Neural progenitor cell (in vitro differentiated cells): ENCODE results near the gene PAX5. TPM values are rescaled to one million over a fixed set of nuclear protein-coding genes. Genes with fewer than 3 reads are reported as not detected.
"Not testable (repeated sequence)": the region's sequence is repeated elsewhere in the genome, so short reads cannot be mapped to it uniquely, and the experiment has no call there.

Source experiments
- DNase-seq: peaks from one replicate; pipeline ENCODE4 v3.0.0-alpha.2; 2016; ENCODE audit warnings: low spot score
- H2AFZ ChIP-seq: fragments of 200-600 bp; sonication (generic); replicated peaks from 2 replicates; pipeline ENCODE4 v1.6.1; 2016; ENCODE audit warnings: antibody characterized with exemption
- H3F3A ChIP-seq: fragments of 200-600 bp; sonication (generic); 2 replicates; pipeline ENCODE4 v1.6.1; 2016; ENCODE audit warnings: antibody characterized with exemption, low read depth
- H3K27ac ChIP-seq: fragments of 200-600 bp; sonication (generic); 2 replicates; pipeline ENCODE4 v1.5.1; 2016; ENCODE audit warnings: mild to moderate bottlenecking
- H3K27me3 ChIP-seq: fragments of 200-600 bp; sonication (generic); 2 replicates; pipeline ENCODE4 v1.6.1; 2016; ENCODE audit warnings: mild to moderate bottlenecking, moderate library complexity
- H3K36me3 ChIP-seq: fragments of 200-600 bp; sonication (generic); 2 replicates; pipeline ENCODE4 v1.5.1; 2016
- H3K4me1 ChIP-seq: fragments of 200-600 bp; sonication (generic); 2 replicates; pipeline ENCODE4 v1.6.1; 2016; ENCODE audit warnings: mixed run types
- H3K4me2 ChIP-seq: fragments of 200-600 bp; sonication (generic); 2 replicates; pipeline ENCODE4 v1.6.1; 2016
- H3K4me3 ChIP-seq: fragments of 200-600 bp; sonication (generic); 2 replicates; pipeline ENCODE4 v1.5.1; 2016
- H3K79me2 ChIP-seq: fragments of 200-600 bp; sonication (generic); 2 replicates; pipeline ENCODE4 v1.6.1; 2016; ENCODE audit warnings: low read depth
- H3K9ac ChIP-seq: fragments of 200-600 bp; sonication (generic); 2 replicates; pipeline ENCODE4 v1.6.1; 2016
- H3K9me3 ChIP-seq: fragments of 200-600 bp; sonication (generic); 2 replicates; pipeline ENCODE4 v1.5.1; 2016; ENCODE audit warnings: low read depth
- H4K20me1 ChIP-seq: fragments of 200-600 bp; sonication (generic); 2 replicates; pipeline ENCODE4 v1.6.1; 2016; ENCODE audit warnings: low read depth
- H3K27ac Mint-ChIP-seq: 3 replicates; pipeline ENCODE4 v1.8.0; 2021; ENCODE audit warnings: mixed read lengths
- H3K27me3 Mint-ChIP-seq: 2 replicates; pipeline ENCODE4 v1.8.0; 2022; ENCODE audit warnings: low read depth, mild to moderate bottlenecking, inconsistent platforms, moderate library complexity, mixed read lengths; ENCODE audit not compliant: insufficient read depth
- H3K36me3 Mint-ChIP-seq: 3 replicates; pipeline ENCODE4 v1.8.0; 2021; ENCODE audit warnings: mixed read lengths
- H3K4me1 Mint-ChIP-seq: 3 replicates; pipeline ENCODE4 v1.8.0; 2021; ENCODE audit warnings: mixed read lengths
- H3K4me3 Mint-ChIP-seq: 3 replicates; pipeline ENCODE4 v1.8.0; 2021; ENCODE audit warnings: mild to moderate bottlenecking, moderate library complexity, mixed read lengths
- H3K9me3 Mint-ChIP-seq: 3 replicates; pipeline ENCODE4 v1.8.0; 2020; ENCODE audit warnings: mixed read lengths
- EZH2 ChIP-seq: fragments of 200-600 bp; sonication (generic); IDR thresholded peaks from 2 replicates; pipeline ENCODE4 v1.6.1; 2017; ENCODE audit warnings: antibody characterized with exemption, mild to moderate bottlenecking, moderate library complexity
- EZH2phosphoT487 ChIP-seq: fragments of 200-600 bp; sonication (generic); IDR thresholded peaks from 2 replicates; pipeline ENCODE4 v1.6.1; 2017; ENCODE audit warnings: antibody characterized with exemption
- total RNA-seq: library from RNA; depleted of rRNA; stranded (reverse); fragments of >200 nt; gene quantifications from 2 replicates; pipeline ENCODE4 v1.2.3, GENCODE V29; 2015; ENCODE audit warnings: low replicate concordance
- TF ChIP-seq, protein P1 (sequence below): fragments of 200-600 bp; sonication (generic); IDR thresholded peaks from 2 replicates; pipeline ENCODE4 v1.5.1; 2017; ENCODE audit warnings: antibody characterized with exemption, mild to moderate bottlenecking

The PAX5 gene
- total RNA-seq = 0.06 TPM in 1 of 2 replicates, not detected in the other

DNA sequence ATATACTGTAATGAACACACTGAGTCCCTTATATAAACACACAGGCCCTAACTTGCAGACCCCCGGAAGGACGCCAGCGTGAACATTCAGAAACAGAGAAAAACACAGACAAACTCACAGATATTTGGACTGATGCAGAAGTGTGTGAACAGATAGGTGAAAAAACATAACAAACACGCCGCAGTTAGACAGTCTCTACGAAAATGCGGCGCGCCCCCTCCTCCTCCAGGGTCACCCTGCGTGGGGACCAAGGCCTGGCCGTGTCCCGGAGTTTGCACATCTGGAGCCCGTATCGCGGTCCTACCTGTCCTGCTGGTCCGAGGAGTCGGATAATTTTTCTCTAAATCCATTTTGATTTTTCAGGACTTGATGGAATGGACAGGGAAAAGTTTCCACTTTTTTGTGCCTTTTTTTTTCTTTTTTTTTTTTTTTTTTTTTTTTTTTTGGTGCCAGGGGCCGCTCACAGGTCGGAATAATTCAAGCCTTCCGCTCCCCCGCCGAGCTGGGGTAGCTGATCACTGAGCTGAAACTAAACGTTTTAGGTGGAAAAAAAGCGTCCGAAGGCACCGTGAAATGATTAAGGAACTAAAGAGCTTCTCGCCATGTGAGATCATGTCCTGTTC is at the start of gene PAX5:
Gene PAX5, minus strand, starts transcription at position 587 of the 623 bp plus-strand sequence. Its CDS starts 237 bp downstream, at position 350.
- H3K4me1 ChIP-seq = peaks cover 62% of the 10 kb centered on the region
- H3K27me3 Mint-ChIP-seq = peaks cover 71% of the 10 kb centered on the region
- H3K4me2 ChIP-seq = peak within 1 kb of the TSS; percentile 84
- H3K9ac ChIP-seq = no peak within 1 kb of the TSS
- H3K79me2 ChIP-seq = no peaks in the 10 kb centered on the region
- TF ChIP-seq, protein P1, sequence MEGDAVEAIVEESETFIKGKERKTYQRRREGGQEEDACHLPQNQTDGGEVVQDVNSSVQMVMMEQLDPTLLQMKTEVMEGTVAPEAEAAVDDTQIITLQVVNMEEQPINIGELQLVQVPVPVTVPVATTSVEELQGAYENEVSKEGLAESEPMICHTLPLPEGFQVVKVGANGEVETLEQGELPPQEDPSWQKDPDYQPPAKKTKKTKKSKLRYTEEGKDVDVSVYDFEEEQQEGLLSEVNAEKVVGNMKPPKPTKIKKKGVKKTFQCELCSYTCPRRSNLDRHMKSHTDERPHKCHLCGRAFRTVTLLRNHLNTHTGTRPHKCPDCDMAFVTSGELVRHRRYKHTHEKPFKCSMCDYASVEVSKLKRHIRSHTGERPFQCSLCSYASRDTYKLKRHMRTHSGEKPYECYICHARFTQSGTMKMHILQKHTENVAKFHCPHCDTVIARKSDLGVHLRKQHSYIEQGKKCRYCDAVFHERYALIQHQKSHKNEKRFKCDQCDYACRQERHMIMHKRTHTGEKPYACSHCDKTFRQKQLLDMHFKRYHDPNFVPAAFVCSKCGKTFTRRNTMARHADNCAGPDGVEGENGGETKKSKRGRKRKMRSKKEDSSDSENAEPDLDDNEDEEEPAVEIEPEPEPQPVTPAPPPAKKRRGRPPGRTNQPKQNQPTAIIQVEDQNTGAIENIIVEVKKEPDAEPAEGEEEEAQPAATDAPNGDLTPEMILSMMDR = no peak
- TF ChIP-seq EZH2 (no peak), EZH2phosphoT487 (no peak)
- peaks cover 56% of the 10 kb centered on the region for H3F3A ChIP-seq
- H4K20me1 ChIP-seq = peaks cover 70% of the 10 kb centered on the region
- peak within 1 kb of the TSS; percentile 38 for H2AFZ ChIP-seq
- no peak for DNase-seq
- no peak within 1 kb of the TSS for H3K27ac Mint-ChIP-seq
- no peak within 1 kb of the TSS for H3K27ac ChIP-seq
- no peaks in the 10 kb centered on the region for H3K36me3 Mint-ChIP-seq
- H3K36me3 ChIP-seq = no peaks in the 10 kb centered on the region
- peak within 1 kb of the TSS; percentile 84 for H3K4me3 Mint-ChIP-seq
- H3K27me3 ChIP-seq = peaks cover 100% of the 10 kb centered on the region
- no peaks in the 10 kb centered on the region for H3K9me3 Mint-ChIP-seq
- H3K4me1 Mint-ChIP-seq = peaks cover 69% of the 10 kb centered on the region
- H3K9me3 ChIP-seq = no peaks in the 10 kb centered on the region
- peak within 1 kb of the TSS; percentile 46 for H3K4me3 ChIP-seq

DNA sequence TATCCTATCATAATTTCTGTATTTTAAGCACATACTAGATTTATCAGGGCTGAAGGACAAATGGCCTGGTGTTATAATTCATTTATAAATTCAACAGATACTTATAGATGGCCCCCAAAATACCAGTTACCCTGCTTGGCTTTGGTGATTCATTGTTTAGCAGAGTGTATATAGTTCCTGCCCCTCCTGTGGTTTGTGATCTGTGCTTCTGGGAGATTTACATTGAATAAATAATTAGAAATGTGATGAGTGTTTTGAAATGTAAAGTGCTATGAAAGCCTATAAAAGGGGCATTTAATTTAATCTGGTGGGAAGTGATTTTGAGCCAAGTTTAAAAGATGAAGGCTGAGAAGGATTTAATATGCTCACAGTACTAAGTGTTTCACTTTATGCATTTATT is 49.6 kb upstream of the PAX5 start:
- H2AFZ ChIP-seq = no peak overlapping the region
- no peaks in the 10 kb centered on the region for H3K36me3 ChIP-seq
- H3K9ac ChIP-seq = no peak overlapping the region
- peaks cover 4% of the 10 kb centered on the region for H3K4me1 ChIP-seq
- Mint-ChIP-seq H3K36me3 (peaks cover 17% of the 10 kb centered on the region), H3K4me3 (no peak overlapping the region), H3K27ac (no peak overlapping the region), H3K4me1 (peaks cover 17% of the 10 kb centered on the region), H3K9me3 (no peaks in the 10 kb centered on the region), H3K27me3 (peaks cover 2% of the 10 kb centered on the region)
- peaks cover 20% of the 10 kb centered on the region for H4K20me1 ChIP-seq
- no peak overlapping the region for H3K4me2 ChIP-seq
- H3K79me2 ChIP-seq = peaks cover 49% of the 10 kb centered on the region
- H3F3A ChIP-seq = peaks cover under 1% of the 10 kb centered on the region
- H3K27ac ChIP-seq = no peak overlapping the region
- no peak for TF ChIP-seq EZH2phosphoT487
- TF ChIP-seq EZH2 = no peak
- TF ChIP-seq, protein P1 = no peak
- H3K27me3 ChIP-seq = peaks cover 6% of the 10 kb centered on the region
- H3K9me3 ChIP-seq = peaks cover 5% of the 10 kb centered on the region
- no peak for DNase-seq
- H3K4me3 ChIP-seq = no peak overlapping the region

DNA sequence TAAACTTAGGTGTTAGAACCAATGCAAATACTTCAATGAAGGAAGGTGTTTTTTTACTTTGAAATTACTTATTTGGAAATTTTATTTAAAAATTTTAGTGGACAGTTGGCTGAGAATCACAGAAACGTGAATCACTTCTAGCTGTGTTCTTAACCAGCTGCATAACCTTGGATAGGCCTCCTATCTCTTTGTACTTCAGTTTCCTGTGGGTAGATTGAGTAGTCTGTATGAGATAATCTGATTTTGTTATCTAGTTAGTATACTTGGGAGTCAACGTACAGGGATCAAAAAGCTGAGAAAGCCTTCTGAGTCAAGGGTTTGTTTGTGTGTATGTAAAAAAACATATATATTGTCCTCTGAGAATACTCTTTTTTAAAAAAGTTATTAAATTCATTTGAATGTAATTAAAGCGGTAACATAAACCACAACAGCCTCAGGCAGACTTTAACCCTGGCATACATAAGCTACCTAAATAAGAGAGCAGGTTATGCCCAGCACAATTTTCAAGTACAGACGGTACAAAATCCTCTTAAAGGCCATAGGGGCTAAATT is 48.2 kb upstream of the PAX5 start:
- no peak overlapping the region for H3K27ac ChIP-seq
- H3K36me3 ChIP-seq = no peaks in the 10 kb centered on the region
- H3K4me3 ChIP-seq = no peak overlapping the region
- Mint-ChIP-seq H3K27me3 (peaks cover 2% of the 10 kb centered on the region), H3K4me3 (peak overlapping the region; percentile 54), H3K4me1 (peaks cover 17% of the 10 kb centered on the region), H3K9me3 (no peaks in the 10 kb centered on the region), H3K36me3 (peaks cover 10% of the 10 kb centered on the region), H3K27ac (no peak overlapping the region)
- H4K20me1 ChIP-seq = peaks cover 20% of the 10 kb centered on the region
- H2AFZ ChIP-seq = no peak overlapping the region
- peaks cover 49% of the 10 kb centered on the region for H3K79me2 ChIP-seq
- peaks cover 4% of the 10 kb centered on the region for H3F3A ChIP-seq
- peaks cover 4% of the 10 kb centered on the region for H3K4me1 ChIP-seq
- peaks cover 11% of the 10 kb centered on the region for H3K27me3 ChIP-seq
- no peak for DNase-seq
- no peak overlapping the region for H3K9ac ChIP-seq
- H3K4me2 ChIP-seq = no peak overlapping the region
- peaks cover 6% of the 10 kb centered on the region for H3K9me3 ChIP-seq
- no peak for TF ChIP-seq EZH2phosphoT487
- TF ChIP-seq, protein P1 = no peak
- TF ChIP-seq EZH2 = no peak

DNA sequence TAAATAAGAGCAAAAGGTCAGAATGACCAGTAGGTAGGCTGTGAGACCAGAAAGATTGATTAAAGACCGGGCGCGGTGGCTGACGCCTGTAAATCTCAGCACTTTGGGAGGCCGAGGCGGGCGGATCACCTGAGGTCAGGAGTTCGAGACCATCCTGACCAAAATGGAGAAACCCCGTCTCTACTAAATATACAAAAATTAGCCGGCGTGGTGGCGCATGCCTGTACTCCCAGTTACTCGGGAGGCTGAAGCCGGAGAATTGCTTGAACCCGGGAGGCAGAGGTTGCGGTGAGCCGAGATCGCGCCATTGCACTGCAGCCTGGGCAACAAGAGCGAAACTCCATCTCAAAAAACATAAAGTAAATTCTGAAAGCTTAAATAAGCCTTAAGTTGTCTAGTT is 47.4 kb upstream of the PAX5 start:
- H3K9me3 Mint-ChIP-seq, H2AFZ ChIP-seq, H3K27ac Mint-ChIP-seq, H3K36me3 Mint-ChIP-seq, H3K36me3 ChIP-seq, H3K9ac ChIP-seq, H3K4me1 ChIP-seq, H3K27ac ChIP-seq, H3K27me3 Mint-ChIP-seq, H3F3A ChIP-seq, DNase-seq, H3K9me3 ChIP-seq: not testable (repeated sequence)
- peak overlapping the region; percentile 84 for H3K4me3 ChIP-seq
- H3K4me2 ChIP-seq = peak overlapping the region; percentile 80
- H3K27me3 ChIP-seq = peaks cover 11% of the 10 kb centered on the region
- Mint-ChIP-seq H3K4me3 (peak overlapping the region; percentile 96), H3K4me1 (peaks cover 17% of the 10 kb centered on the region)
- peaks cover 49% of the 10 kb centered on the region for H3K79me2 ChIP-seq
- H4K20me1 ChIP-seq = peaks cover 13% of the 10 kb centered on the region

DNA sequence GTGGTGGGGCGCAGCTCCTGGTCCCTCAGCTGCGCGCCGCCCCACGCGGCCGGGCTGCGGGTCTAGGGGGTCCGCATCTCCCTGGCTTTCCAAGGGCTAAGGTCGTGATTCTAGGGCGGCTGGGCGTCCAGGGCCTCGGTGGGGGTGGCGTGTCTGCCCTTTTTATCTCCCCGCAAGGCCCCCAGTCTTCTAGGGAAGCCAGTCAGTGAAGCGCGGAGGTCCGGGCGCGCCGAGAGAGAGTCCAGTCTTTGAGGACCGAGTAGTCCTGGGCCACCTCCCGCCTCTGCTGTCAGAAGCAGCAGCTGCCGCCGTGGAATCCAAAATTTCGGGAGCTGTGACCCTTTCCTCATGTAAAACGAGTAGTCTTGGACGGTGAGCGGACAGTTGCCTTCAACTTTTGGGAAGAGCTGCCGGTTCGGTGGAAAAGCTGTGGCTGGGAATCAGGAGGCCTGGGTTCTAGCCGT is 46.1 kb upstream of the PAX5 start:
- not testable (repeated sequence) for H3K4me1 ChIP-seq, H3K27ac ChIP-seq, H3K9me3 Mint-ChIP-seq, H3K27me3 Mint-ChIP-seq, H3F3A ChIP-seq, DNase-seq, H3K36me3 Mint-ChIP-seq, H3K36me3 ChIP-seq, H3K9me3 ChIP-seq
- H3K9ac ChIP-seq = peak overlapping the region; percentile 49
- H3K4me2 ChIP-seq = peak overlapping the region; percentile 80
- peak overlapping the region; percentile 96 for H3K4me3 Mint-ChIP-seq
- H3K4me1 Mint-ChIP-seq = peaks cover 17% of the 10 kb centered on the region
- H2AFZ ChIP-seq = peak overlapping the region; percentile 96
- peaks cover 11% of the 10 kb centered on the region for H3K27me3 ChIP-seq
- peak overlapping the region; percentile 84 for H3K4me3 ChIP-seq
- H3K79me2 ChIP-seq = peaks cover 46% of the 10 kb centered on the region
- peak overlapping the region; percentile 84 for H3K27ac Mint-ChIP-seq
- H4K20me1 ChIP-seq = peaks cover 12% of the 10 kb centered on the region
